SU-DHL-6 (cell line): ENCODE data around the gene PSME2.

Experiments
- EZH2phosphoT487 ChIP-seq: fragments of 200-600 bp; sonication (generic), shearing (Covaris generic); conservative IDR thresholded peaks from 2 replicates; pipeline ENCODE4 v1.6.1; 2018; ENCODE audit warnings: mild to moderate bottlenecking, antibody characterized with exemption, low read length, moderate library complexity, mixed read lengths
- TF ChIP-seq, protein P1 (sequence below): fragments of 200-600 bp; sonication (generic); IDR thresholded peaks from one replicate; pipeline ENCODE4 v1.5.1; 2017; ENCODE audit warnings: antibody characterized with exemption, mild to moderate bottlenecking, low read length, moderate library complexity; ENCODE audit not compliant: insufficient read depth, poor library complexity, severe bottlenecking

DNA sequence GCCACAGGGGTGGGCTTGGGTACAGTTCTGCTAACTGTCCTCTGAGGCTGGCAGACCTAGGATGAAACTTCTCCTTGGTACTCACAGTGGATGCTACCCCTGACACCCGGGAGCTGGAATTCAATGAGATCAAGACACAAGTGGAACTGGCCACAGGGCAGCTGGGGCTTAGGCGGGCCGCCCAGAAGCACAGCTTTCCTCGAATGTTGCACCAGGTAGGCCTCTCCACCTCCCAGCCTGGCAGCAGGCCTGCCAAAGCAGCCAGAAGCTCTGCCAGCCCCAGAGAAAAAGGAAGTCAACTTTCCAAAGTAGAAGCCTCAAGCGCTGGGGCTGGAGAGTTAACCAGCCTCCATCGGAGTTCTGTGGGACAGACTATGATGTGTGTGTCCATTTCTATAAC lies 29.2 kb downstream of the PSME2 start:
- TF ChIP-seq, protein P1, sequence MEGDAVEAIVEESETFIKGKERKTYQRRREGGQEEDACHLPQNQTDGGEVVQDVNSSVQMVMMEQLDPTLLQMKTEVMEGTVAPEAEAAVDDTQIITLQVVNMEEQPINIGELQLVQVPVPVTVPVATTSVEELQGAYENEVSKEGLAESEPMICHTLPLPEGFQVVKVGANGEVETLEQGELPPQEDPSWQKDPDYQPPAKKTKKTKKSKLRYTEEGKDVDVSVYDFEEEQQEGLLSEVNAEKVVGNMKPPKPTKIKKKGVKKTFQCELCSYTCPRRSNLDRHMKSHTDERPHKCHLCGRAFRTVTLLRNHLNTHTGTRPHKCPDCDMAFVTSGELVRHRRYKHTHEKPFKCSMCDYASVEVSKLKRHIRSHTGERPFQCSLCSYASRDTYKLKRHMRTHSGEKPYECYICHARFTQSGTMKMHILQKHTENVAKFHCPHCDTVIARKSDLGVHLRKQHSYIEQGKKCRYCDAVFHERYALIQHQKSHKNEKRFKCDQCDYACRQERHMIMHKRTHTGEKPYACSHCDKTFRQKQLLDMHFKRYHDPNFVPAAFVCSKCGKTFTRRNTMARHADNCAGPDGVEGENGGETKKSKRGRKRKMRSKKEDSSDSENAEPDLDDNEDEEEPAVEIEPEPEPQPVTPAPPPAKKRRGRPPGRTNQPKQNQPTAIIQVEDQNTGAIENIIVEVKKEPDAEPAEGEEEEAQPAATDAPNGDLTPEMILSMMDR, result no peak
- TF ChIP-seq EZH2phosphoT487, result no peak
